NCI-H2171 (cell line): ENCODE measurements around the gene MRTFA.

Source experiments
- DNase-seq: peaks from one replicate; lab custom pipeline; 2025; lab: John Stamatoyannopoulos, UW

MRTFA gene

DNA sequence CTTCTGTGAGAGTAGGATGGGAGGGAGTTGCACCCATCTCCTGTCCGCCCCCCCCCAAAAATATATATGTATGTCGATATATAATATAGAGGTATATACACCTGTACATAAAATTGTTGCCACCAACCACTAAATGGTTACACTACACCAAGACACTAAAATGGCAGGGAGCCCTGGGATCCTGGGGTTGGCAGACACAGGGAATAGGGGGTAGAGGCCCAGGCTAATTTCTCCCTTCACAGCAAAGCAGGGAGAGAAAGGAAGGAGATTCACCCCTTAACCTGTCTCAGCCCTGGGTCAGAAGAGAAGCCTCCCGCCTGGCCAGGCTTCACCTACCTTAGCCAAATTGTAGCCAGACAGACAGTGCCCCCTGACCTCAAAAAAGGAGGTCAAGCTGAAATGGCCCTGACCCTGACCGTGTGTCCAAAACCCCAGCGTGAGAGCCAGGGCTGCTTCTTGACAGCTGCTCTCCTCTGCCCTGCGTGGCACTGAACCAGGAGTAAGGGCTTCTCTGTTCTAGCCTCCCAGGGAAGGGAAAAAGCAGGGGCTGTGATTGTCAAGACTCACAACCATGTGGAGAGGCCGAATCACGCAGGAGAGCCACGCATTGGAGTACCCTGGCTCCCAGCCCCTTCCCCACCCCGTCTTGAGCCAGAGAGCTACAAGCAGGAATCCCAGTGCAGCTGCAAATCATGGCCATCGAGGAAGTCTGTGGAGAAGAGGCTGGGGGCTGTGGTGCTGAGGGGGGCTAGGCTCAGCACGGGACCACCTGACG lies 225.6 kb downstream of the MRTFA start:
- no peak for DNase-seq

DNA sequence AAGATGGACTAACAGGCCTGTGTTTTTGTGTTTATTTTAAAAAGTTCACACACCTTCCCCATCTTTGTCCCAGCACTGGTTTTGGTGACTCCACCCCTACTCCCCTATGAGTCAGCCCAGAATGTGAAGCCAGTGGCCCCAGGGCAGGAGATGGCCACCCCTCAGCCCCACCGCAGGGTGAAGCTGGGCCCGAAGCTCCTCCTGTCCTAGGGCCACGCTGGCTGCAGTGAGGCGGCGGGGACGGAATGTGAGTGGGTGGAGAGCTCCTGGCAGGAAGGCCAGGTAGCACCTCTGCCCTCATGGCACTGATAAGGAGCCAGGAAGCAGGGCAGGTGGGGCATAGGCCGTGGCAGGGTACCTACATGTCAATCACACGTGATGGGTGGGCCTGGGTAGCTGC lies 226.2 kb downstream of the MRTFA start:
- DNase-seq: no peak

DNA sequence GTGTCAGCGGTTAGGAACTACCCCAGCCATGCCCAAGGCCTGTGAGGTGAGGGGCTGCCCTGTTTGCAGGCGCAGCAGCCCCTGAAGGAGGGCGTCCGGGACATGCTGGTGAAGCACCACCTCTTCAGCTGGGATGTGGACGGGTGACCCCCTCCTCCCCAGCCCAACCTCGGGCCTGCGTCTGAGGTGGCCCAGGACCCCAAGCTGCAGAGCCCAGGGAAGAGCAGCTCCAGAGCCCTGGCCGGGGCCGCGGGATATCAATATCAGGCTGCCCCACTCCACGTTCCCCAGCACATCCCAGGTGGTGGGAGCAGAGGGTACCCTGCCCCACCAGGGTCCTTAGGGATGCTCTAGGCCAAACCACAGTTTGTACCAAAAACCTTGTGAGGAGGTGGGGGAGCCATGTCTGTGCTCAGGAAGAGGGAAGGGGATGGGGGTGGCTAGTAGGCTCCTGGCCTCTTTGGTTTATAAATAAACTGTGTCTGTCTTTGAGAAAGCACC lies 226.9 kb downstream of the MRTFA start:
- DNase-seq: no peak

DNA sequence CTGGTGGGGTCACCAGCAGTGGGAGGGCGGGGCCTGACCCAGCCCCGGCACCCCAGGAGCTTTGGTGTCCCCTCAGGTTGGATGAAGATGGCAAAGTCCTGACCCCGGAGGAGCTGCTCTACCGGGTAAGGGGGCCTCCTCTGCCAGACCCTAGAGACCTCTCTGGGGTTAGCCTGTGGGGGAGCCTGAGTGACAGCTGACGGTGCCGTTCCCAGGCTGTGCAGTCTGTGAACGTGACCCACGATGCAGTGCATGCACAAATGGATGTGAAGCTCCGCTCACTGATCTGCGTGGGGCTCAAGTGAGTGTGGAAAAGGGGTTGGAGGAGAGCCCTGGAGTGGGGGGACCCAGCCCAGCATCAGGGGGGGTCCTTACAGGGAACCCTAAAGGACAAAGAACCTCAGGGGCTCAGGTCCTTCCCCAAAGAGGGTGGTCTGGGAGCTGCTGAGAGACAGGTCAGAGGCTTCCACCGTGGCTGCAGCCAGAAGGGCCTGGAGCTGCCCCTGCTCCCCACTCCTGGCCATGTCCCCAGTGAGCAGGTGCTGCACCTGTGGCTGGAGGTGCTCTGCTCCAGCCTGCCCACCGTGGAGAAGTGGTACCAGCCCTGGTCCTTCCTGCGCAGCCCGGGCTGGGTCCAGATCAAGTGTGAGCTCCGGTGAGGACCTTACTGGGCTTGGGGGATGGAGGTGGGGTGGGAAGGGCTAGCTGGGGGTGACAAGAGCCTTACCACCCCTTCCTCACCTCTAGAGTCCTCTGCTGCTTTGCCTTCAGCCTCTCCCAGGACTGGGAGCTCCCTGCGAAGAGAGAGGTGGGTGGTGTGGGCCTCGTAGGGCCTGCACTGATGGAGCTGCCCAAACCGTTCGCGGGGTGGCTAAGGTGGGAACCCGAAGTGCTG lies 227.6 kb downstream of the MRTFA start:
- no peak for DNase-seq

DNA sequence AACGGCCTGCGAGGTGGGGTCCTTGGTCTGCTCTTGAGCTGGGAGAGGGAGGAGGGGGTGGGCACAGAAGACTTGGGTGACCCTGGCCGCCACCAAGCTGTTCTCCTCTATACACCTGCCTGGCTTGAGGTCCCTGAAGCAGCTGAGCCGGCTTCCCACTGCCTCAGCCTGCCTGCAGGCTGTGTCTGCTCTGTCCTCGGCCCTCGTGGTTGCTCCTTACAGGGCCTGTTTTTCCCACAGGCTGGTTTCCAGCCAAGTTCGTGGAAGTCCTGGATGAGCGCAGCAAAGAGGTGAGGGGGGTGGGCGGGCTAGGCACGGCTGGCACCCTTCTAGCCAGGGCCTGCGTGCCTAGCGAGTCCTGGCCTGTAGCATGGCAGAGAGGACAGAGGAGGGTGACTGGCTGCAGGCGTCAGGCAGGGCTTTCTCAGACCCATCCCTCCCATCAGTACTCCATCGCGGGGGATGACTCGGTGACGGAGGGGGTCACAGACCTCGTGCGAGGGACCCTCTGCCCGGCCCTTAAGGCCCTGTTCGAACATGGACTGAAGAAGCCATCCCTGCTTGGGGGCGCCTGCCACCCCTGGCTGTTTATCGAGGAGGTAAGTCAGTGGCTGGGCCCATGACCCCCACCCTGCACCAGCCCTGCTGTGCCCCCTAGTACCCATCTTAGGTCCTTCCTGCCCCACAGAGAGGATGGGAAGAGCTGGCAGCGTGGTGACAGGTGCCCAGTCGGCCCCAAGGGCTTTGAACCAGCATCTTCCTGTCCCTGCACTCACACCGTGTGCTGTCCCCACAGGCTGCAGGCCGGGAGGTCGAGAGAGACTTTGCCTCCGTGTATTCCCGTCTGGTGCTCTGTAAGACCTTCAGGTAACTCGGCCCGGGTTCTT lies 228.4 kb downstream of the MRTFA start:
- no peak for DNase-seq

DNA sequence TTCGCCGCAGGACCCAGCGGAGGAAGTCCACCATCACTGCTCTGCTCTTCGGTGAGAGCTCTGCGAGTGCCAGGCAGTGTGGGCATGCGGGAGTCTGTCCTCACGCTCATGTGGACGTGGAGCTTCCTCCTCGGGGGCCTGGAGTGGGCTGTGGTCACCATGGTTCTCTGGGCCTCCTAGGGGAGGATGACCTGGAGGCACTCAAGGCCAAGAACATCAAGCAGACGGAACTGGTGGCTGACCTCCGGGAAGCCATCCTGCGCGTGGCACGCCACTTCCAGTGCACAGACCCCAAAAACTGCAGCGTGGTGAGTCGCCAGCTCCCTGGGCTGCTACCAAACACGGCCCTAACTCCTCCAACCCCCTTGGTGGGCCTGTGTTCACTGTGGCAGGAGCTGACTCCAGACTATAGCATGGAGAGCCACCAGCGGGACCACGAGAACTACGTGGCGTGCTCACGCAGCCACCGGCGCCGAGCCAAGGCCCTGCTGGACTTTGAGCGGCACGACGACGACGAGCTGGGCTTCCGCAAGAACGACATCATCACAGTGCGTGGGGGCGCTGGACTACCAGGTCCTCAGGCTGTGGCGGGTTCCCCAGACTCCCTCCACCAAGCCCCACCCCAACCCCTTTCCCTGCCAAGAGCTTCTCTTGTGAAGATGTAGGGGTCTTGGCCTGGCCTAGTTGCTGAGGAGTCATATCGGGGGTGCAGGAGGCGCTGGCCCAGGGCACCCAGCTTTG lies 229.3 kb downstream of the MRTFA start:
- no peak for DNase-seq

DNA sequence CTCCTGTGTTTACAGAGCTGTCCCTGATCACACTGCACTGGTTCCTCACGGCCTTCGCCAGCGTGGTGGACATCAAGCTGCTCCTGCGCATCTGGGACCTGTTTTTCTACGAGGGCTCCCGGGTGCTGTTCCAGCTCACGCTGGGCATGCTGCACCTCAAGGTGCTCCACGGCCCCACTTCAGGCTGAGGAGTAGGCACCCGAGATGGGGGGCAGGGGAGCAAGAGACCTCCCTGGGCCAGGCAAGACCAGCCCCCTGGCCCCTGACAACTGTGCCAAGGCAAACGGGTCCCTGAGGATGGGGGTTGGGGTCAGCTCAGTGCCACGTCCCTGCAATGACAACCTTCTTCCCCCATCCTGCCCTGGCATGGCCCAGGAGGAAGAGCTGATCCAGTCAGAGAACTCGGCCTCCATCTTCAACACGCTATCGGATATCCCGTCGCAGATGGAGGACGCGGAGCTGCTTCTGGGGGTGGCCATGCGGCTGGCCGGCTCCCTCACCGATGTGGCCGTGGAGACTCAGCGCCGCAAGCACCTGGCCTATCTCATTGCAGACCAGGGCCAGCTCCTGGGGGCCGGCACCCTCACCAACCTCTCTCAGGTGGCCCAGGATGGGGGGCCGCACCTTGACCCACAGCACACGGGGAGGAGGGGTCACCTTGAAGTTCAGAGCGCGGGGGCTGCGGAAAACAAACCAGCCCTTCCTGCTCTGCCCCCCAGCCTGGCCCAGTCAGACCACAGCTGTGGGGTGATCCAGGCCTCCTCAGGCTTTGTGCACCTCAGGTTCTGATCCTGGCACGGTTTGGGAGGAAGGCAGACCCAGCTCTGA lies 230.2 kb downstream of the MRTFA start:
- no peak for DNase-seq

DNA sequence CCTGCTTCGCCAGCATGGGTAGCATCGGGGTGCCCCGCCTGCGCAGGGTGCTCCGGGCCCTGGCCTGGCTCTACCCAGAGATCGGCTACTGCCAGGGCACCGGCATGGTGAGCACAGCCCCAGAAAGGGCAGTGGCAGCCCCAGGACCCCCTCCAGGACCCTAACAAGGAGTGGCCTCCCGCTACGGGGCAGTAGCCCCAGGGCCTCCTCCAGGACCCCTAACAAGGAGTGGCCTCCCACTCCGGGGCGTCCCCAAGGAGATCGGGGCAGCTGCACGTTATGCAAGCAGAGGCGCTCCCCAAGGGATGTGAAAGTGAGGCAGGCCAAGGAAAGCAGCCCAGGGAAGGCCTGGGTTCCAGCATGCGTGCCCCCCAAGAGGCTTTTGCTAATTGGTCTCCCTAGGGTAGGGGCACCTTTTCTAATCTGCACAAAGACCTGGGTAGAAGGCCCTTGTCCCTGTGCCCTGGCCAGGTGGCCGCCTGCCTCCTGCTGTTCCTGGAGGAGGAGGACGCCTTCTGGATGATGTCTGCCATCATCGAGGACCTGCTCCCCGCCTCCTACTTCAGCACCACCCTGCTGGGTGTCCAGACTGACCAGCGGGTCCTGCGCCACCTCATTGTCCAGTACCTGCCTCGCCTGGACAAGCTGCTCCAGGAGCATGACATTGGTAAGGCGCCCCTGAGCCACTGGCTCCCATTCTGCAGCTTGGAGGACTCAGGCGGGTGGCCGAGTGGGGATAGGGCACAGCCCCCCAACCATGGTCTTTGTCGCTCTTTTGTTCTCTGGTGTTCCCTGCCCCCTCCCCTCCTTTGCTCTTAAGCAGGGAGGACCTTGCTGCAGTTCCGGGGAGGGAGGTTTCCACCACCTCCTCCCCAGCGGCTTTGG lies 231.1 kb downstream of the MRTFA start:
- DNase-seq: no peak

DNA sequence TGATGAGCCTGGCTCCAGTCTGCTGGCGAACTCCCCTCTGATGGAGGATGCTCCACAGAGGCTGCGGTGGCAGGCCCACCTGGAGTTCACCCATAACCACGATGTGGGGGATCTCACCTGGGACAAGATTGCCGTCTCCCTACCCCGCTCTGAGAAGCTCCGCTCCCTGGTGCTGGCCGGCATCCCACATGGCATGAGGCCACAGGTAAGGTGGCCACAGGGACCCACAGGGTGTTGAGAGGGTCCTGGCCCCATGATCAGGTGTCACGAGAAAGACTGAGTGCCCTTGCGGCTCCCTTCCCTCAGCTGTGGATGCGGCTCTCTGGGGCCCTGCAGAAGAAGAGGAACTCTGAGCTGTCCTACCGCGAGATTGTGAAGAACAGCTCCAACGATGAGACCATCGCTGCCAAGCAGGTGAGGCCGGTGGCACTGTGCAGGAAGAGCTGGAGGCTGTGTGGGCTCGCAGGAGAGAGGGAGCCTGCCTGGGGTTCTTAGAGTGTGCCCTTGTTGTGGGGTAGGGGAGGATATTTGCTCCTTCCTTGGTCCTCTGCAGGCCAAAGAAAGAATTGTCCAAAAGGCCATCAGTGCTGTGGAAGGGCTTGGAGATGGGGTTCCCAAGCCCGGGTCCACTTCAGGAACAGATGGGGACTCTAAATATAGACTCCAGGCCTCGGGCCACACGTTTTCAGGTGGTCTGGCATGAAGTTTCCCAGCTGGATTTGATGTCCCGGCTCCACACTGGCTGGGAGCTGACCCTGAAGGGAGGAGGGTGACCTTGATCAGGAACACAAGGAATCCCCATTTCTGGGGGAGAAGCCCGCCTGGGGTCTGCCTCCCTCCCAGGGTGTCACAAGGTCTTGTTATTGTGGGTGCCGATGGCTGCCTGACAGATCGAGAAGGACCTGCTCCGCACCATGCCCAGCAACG lies 232.0 kb downstream of the MRTFA start:
- no peak for DNase-seq

DNA sequence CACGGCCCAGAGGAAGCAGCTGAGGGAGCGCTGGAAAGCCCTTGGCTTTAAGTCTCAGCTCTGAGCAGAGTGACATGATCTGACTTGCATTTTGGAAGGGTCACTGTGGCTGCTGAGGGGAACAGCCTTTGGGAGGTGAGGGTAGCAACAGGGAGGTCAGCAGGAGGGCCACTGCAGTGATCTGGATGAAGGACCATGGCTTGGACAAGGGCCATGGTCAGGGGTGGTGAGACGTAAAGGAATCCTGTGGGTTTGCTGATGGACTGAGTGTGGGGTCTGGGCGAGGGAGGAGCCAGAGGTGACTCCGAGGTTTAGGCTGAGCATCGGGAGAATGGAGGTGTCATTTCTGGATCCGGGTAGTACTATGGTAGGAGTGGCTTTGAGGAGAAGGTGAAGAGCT lies 232.9 kb downstream of the MRTFA start:
- no peak for DNase-seq

DNA sequence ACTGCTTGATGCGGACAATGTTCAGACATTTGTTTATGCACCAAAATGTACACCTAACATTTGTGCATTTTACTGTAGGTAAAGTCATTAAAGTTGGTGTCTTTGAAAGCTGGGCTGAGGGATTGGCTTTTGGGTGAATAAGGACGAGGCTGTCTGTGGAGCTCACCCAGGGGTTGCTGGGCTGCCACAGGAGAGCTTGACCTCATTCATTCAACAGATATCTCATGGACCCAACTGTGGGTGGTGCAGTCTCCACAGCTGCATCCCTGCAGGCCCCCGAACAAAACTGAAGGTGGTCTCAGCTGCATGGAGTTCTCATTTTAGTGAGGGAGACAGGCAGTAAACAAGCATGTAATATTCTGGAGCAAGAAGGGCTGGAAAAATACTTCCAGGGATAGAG lies 233.4 kb downstream of the MRTFA start:
- no peak for DNase-seq

DNA sequence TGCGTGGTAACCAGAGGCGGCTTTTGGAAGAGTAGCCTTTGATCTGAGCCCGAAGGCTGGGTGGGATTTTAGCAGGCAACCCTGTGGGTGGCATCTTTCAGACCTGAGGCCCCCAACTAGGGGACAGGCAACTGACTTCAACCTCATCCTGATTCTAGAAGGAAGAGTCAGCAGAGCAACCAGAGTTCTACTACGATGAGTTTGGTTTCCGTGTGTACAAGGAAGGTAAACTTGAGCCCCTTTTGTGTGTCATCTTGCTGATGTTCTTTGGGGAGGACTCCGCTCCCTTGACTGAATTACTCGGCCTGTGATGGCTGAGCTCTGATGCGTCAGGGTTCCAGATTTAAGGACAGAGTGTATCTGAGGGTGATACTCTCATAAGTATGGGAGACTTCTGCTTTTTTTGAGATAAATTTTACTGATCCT lies 234.5 kb downstream of the MRTFA start:
- no peak for DNase-seq

DNA sequence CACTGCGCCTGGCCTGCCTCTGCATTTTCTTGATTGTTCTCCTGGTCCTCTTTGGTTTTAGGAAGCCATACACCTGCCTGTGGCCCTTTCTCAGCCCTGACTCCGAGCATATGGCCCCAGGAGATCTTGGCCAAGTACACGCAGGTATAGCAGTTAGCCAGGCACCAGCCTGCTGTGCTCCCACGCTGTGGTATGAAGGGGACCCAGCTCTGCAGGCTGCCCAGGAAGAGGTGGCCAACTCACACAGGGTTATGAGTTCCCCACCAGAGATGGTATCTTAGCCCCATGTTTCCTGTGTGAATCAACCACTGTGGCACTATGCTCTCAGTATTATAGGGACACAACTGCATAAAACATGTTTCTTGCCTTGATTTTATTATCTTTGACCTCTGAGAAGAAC lies 235.0 kb downstream of the MRTFA start:
- no peak for DNase-seq

DNA sequence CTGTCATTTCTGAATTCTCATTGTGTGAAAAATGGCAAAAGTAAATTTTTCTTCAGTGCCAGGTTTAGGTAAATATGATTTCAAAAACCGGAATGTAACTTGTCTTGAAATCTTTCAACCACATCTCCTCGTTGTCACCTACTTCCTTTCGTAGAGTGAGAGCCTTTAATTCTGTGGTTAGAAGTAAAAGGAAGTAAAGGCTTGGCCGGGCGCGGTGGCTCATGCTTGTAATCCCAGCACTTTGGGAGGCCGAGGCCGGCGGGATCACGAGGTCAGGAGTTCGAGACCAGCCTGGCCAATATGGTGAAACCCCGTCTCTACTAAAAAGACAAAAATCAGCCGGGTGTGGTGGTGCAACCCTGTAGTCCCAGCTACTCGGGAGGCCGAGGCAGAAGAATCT lies 236.4 kb downstream of the MRTFA start:
- DNase-seq: no peak

DNA sequence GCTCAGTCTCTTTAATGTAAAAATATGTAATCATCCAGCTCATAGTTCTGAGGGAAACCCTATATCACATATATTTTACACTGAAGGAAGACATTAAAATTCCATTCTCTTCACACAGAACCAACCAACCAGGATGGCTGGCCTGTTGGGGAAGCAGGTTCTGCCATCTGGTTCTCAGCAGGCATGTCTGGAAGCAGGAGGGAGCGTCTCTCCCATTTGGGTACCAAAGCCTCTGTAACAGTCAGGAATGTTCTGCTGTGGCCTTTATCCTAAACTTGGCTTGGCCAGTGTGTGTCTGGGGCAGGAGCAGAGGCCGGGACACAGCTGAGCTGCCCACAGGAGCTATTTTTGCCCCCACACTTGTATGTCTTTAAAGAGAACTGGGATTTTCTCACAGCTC lies 236.9 kb downstream of the MRTFA start:
- no peak for DNase-seq

DNA sequence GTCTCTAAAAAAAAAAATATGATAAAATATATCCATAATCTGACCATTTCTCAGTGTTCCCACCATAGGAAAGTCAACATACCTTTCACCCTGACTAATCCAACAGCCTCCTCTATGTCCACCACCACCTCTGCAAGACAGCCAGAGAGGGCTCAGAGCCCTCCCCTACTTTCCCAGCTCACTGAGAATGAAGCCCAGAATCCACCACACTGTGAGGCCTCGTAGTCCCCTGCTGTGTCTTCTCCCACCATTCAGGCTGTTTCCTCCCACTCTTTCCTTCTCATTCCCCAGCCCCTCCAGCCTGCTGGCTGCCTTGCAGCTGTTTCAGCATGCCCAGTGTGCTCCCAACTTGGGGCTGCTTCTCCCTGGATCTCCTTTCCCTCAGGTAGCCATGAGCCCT lies 239.1 kb downstream of the MRTFA start:
- DNase-seq: no peak

DNA sequence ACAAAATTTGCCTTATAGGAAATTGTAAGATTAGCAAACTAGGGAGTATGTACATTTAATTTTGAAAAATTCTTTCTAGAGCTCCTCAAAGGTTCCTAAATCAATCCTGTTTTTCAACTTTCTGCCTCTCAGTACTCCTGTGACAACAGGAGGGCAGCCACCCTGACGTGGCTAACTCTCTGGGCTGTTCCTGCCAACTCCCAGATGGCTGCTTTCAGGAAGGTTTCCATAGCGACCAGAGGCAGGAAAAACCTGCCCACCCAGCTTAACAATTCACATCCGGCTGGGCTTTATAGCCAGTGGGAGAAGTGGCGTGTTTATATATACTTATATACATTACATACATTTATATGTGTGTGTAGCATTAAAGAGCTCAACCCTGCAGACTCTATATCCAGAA lies 239.6 kb downstream of the MRTFA start:
- DNase-seq: peak; percentile 83

DNA sequence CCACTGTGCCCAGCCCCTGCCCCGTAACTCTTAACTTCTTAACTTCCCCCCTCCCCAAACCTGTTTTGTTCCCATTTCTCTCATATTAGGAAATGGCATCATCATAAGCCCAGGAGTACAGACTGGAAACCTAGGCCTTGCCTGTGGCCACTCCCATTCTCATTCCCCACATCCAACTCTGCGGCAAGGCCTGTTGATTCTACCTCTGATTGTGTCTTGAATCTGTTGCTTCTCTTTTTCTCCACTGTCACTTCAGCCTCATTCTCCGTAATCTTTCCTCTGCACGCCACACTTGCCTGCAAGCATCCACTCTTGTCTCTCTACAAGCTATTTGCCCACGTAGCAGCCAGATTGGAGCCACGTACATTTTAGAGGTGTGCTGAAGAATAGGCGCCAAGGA lies 240.9 kb downstream of the MRTFA start:
- no peak for DNase-seq
